Gastrocnemius medialis (tissue), 4 donors: ENCODE results near the gene RBM28. TPM values are rescaled to one million over a fixed set of nuclear protein-coding genes. Genes with fewer than 3 reads are reported as not detected.
"Not testable (repeated sequence)": the region's sequence is repeated elsewhere in the genome, so short reads cannot be mapped to it uniquely, and the experiment has no call there.

ENCODE experiments used
- ATAC-seq, 2 donors: fragments of 150-250 bp; one replicate each; pipeline ENCODE4 v1.9.1; 2016
- DNase-seq, 2 donors: peaks; one replicate each; pipeline ENCODE4 v3.0.0-alpha.2; 2019
- H3K27ac ChIP-seq, 4 donors: fragments of 200-600 bp; sonication (generic); 1 replicate in 1 of 4; 2 replicates in 3 of 4; pipeline ENCODE4 v1.5.1; 2016 to 2018; ENCODE audit warnings: mild to moderate bottlenecking in 2 of 4, moderate library complexity in 1 of 4
- H3K27me3 ChIP-seq, 3 donors: fragments of 200-600 bp; sonication (generic) in 2 of 3; 1 replicate in 1 of 3; 2 replicates in 2 of 3; pipeline versions ENCODE4 v1.5.1 to v1.6.0; 2016 to 2019; ENCODE audit warnings: mild to moderate bottlenecking in 1 of 3, moderate library complexity in 1 of 3
- H3K36me3 ChIP-seq, 2 donors: fragments of 200-600 bp; sonication (generic) in 1 of 2; one replicate each; pipeline ENCODE4 v1.5.1; 2017 to 2018
- H3K4me1 ChIP-seq, 2 donors: fragments of 200-600 bp; sonication (generic) in 1 of 2; one replicate each; pipeline ENCODE4 v1.5.1; 2016 to 2017; ENCODE audit warnings: mild to moderate bottlenecking in 2 of 2
- H3K4me3 ChIP-seq, 4 donors: fragments of 200-600 bp; sonication (generic) in 3 of 4; 1 replicate in 1 of 4; 2 replicates in 3 of 4; pipeline ENCODE4 v1.5.1; 2016 to 2019; ENCODE audit warnings: mild to moderate bottlenecking in 2 of 4
- H3K9me3 ChIP-seq, 3 donors: fragments of 200-600 bp; sonication (generic) in 2 of 3; 1 replicate in 1 of 3; 2 replicates in 2 of 3; pipeline ENCODE4 v1.5.1; 2016 to 2019
- CTCF ChIP-seq, 5 experiments: fragments of 450-650 bp in 3 of 5; fragments of 200-600 bp in 2 of 5; sonication (generic) in 2 of 5; IDR thresholded peaks in 4 of 5; conservative IDR thresholded peaks in 1 of 5; 1 replicate in 4 of 5; 2 replicates in 1 of 5; pipeline ENCODE4 v1.5.1; 2016 to 2019; ENCODE audit warnings: antibody characterized with exemption in 5 of 5, mild to moderate bottlenecking in 3 of 5, moderate library complexity in 3 of 5
- POLR2A ChIP-seq, 2 donors: fragments of 450-650 bp; IDR thresholded peaks; one replicate each; pipeline ENCODE4 v1.6.1; 2017; ENCODE audit warnings: antibody characterized with exemption in 2 of 2, mild to moderate bottlenecking in 2 of 2, moderate library complexity in 2 of 2
- in situ Hi-C, 4 donors: fragments of 200-750 bp; cut with MboI; loops; one replicate each; pipeline versions ENCODE4 v1.15.0 to v1.8.0; 2017; ENCODE audit warnings: low sequenced_read_pairs in 4 of 4
- intact Hi-C: fragments of 100-400 bp; cut with DNase I; formaldehyde crosslinking; loops from one replicate; pipeline ENCODE4 v1.15.1; 2023; ENCODE audit warnings: low total_unique reads
- total RNA-seq, 4 donors: library from RNA; depleted of rRNA; stranded (reverse); fragments of >200 nt; gene quantifications; one replicate each; pipeline versions ENCODE4 v1.1.0 to v1.2.3, GENCODE V29; 2016

RBM28 gene
- total RNA-seq, 4 donors from 2014 or later = 13.6 to 18.5 (median 16.3) TPM

GRCh38 chr7:128303643-128304042 is 40.1 kb downstream of the RBM28 start:
- DNase-seq (no peak), ATAC-seq (no peak)
- TF ChIP-seq POLR2A (IDR thresholded peaks at IDR 0.05) = no peak
- no peak for TF ChIP-seq CTCF (IDR thresholded peaks at IDR 0.05 in 4 of 5, conservative IDR thresholded peaks at IDR 0.05 in 1 of 5)
- Histone ChIP-seq H3K4me3 (no peak overlapping the region), H3K9me3 (no peaks in the 10 kb centered on the region), H3K27me3 (no peaks in the 10 kb centered on the region), H3K36me3 (peaks cover 0 to 29% of the 10 kb centered on the region in 2 donors), H3K4me1 (no peaks in the 10 kb centered on the region), H3K27ac (no peak overlapping the region)
- intact Hi-C loops (no loop called here), in situ Hi-C loops (no loop called here)

- peaks cover 0 to 27% of the 10 kb centered on the region in 2 donors for H3K36me3 ChIP-seq
- no peaks in the 10 kb centered on the region for H3K4me1 ChIP-seq
- no peak for DNase-seq
- intact Hi-C loops (no loop called here), in situ Hi-C loops (no loop called here)
- TF ChIP-seq CTCF (IDR thresholded peaks at IDR 0.05 in 4 of 5, conservative IDR thresholded peaks at IDR 0.05 in 1 of 5) = no peak
- TF ChIP-seq POLR2A (IDR thresholded peaks at IDR 0.05) = no peak
- no peak overlapping the region for H3K4me3 ChIP-seq
- H3K9me3 ChIP-seq = no peaks in the 10 kb centered on the region
- no peak for ATAC-seq
- H3K27ac ChIP-seq = no peak overlapping the region
- no peaks in the 10 kb centered on the region for H3K27me3 ChIP-seq
Observed at GRCh38 chr7:128303133-128303532, 40.6 kb downstream of the RBM28 start.

DNA sequence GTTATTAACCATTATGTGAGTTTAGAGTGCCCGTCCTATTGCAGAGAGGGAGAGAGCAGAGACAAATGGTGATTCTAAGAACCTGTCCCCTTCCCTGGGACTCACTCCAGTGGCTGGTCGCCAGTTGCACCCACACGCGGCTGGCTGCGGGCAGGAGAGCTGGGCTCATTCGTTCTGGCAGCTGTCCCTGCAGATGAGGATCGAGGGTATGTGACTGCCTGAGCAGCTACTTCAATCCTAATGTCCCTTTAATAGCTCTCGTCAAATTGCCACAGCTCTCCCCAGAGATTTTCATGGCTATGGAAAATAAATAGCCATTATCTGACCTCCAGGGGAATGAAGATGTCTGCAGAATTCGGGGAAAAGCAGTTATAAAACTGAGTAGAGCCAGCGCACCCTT is 41.6 kb downstream of the RBM28 start:
- TF ChIP-seq CTCF (IDR thresholded peaks at IDR 0.05 in 4 of 5, conservative IDR thresholded peaks at IDR 0.05 in 1 of 5) (no peak), POLR2A (IDR thresholded peaks at IDR 0.05) (no peak)
- Histone ChIP-seq H3K36me3 (peaks cover 0 to 17% of the 10 kb centered on the region in 2 donors), H3K27ac (no peak overlapping the region), H3K9me3 (no peaks in the 10 kb centered on the region), H3K27me3 (no peaks in the 10 kb centered on the region), H3K4me3 (no peak overlapping the region), H3K4me1 (no peaks in the 10 kb centered on the region)
- ATAC-seq (no peak), DNase-seq (no peak)
- intact Hi-C loops = no loop called here
- in situ Hi-C loops = no loop called here

- Histone ChIP-seq H3K36me3 (no peaks in the 10 kb centered on the region), H3K27me3 (no peaks in the 10 kb centered on the region), H3K9me3 (no peaks in the 10 kb centered on the region), H3K4me3 (no peak overlapping the region), H3K4me1 (no peaks in the 10 kb centered on the region), H3K27ac (no peak overlapping the region)
- intact Hi-C loops (no loop called here), in situ Hi-C loops (no loop called here)
- DNase-seq (no peak), ATAC-seq (no peak)
- no peak for TF ChIP-seq POLR2A (IDR thresholded peaks at IDR 0.05)
- TF ChIP-seq CTCF (IDR thresholded peaks at IDR 0.05 in 4 of 5, conservative IDR thresholded peaks at IDR 0.05 in 1 of 5) = no peak
Observed at GRCh38 chr7:128299109-128299607, 44.5 kb downstream of the RBM28 start.

DNA sequence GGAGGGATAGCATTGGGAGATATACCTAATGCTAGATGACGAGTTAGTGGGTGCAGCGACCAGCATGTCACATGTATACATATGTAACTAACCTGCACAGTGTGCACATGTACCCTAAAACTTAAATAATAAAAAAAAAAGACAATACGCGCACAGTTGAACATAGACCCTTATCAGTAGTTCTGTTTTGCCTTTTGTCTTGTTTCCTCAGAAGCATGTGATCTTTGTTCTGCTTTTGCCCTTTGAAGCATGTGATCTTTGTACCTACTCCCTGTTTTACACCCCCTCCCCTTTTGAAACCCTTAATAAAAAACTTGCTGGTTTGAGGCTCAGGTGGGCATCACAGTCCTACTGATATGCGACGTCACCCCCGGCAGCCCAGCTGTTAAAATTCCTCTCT is 45.7 kb downstream of the RBM28 start:
- H3K36me3 ChIP-seq, H3K4me3 ChIP-seq, H3K27me3 ChIP-seq, H3K9me3 ChIP-seq, DNase-seq, H3K4me1 ChIP-seq, ATAC-seq, in situ Hi-C loops, H3K27ac ChIP-seq, intact Hi-C loops: not testable (repeated sequence)
